HCT116 (cell line): ENCODE measurements around the gene ZNF18. TPM values are rescaled to one million over a fixed set of nuclear protein-coding genes. Genes with fewer than 3 reads are reported as not detected.

Experiments
- ATAC-seq: fragments of 200-7000 bp; cut with Tn5 transposase; 2 replicates; pipeline ENCODE4 v1.9.1; 2020; ENCODE audit warnings: mild to moderate bottlenecking, moderate library complexity
- BruUV-seq: library from RNA; stranded (reverse); fragments of 400-500 nt; replicated peaks from 2 replicates; lab custom pipeline; 2021; lab: Mats Ljungman, UMichigan
- CTCF ChIA-PET: fragments of 300-600 bp; sonication (Branson Sonifier 250); formaldehyde crosslinking; loops from one replicate; lab custom pipeline; 2021; ENCODE audit warnings: antibody characterized with exemption; lab: Charles Lee
- POLR2A ChIA-PET: fragments of 300-600, 350-600 bp; sonication (Branson Sonifier 250); formaldehyde crosslinking; loops from one replicate; lab custom pipeline; 2021; ENCODE audit warnings: antibody characterized with exemption; lab: Charles Lee
- RAD21 ChIA-PET, 2 experiments: fragments of 300-600 bp; sonication (Branson Sonifier 250); formaldehyde crosslinking; loops; one replicate each; lab custom pipeline; 2023; ENCODE audit warnings: low total read pairs in 2 of 2; ENCODE audit not compliant: uncharacterized antibody in 2 of 2, unreplicated experiment in 2 of 2, low non-redundant PET in 1 of 2; lab: Charles Lee
- DNase-seq: peaks from one replicate; pipeline ENCODE4 v3.0.0-alpha.2; 2010; ENCODE audit warnings: low read depth, low spot score
- H2AFZ ChIP-seq: fragments of 200-600 bp; shearing (Covaris generic), sonication (generic); 2 replicates; pipeline ENCODE4 v1.6.1; 2017; ENCODE audit warnings: low read depth, mixed run types, mixed read lengths, antibody characterized with exemption, low read length; ENCODE audit not compliant: poor library complexity, severe bottlenecking
- H3K27ac ChIP-seq: 2 replicates; pipeline ENCODE4 v1.5.1; 2012; ENCODE audit warnings: low read depth, low read length
- H3K27me3 ChIP-seq: fragments of 200-600 bp; sonication (generic); 2 replicates; pipeline ENCODE4 v1.6.1; 2016; ENCODE audit warnings: mixed run types, low read length, mixed read lengths; ENCODE audit not compliant: insufficient read depth
- H3K36me3 ChIP-seq, 2 experiments: fragments of 200-500 bp in 1 of 2; fragments of 200-600 bp in 1 of 2; sonication (Bioruptor generic) in 1 of 2; sonication (generic) in 1 of 2; 2 replicates each; pipeline versions ENCODE4 v1.5.1 to v1.6.1; 2014 to 2016; ENCODE audit warnings: low read length in 2 of 2, inconsistent platforms in 1 of 2, mixed read lengths in 1 of 2, mixed run types in 1 of 2; ENCODE audit not compliant: insufficient read depth in 2 of 2, control insufficient read depth in 1 of 2
- H3K4me1 ChIP-seq, 2 experiments: fragments of 200-600 bp in 1 of 2; sonication (generic) in 1 of 2; 2 replicates each; pipeline versions ENCODE4 v1.5.1 to v1.6.1; 2012 to 2017; ENCODE audit warnings: low read length in 2 of 2, inconsistent platforms in 1 of 2, mild to moderate bottlenecking in 1 of 2, mixed read lengths in 1 of 2, mixed run types in 1 of 2, moderate library complexity in 1 of 2; ENCODE audit not compliant: insufficient read depth in 2 of 2, control insufficient read depth in 1 of 2
- H3K4me2 ChIP-seq: fragments of 200-600 bp; sonication (generic); 2 replicates; pipeline ENCODE4 v1.6.1; 2017; ENCODE audit warnings: mixed run types, low read length, mixed read lengths
- H3K4me3 ChIP-seq, 2 experiments: fragments of 200-600 bp in 1 of 2; sonication (generic) in 1 of 2; replicated peaks in 1 of 2; 2 replicates each; pipeline ENCODE4 v1.5.1; 2011 to 2016; ENCODE audit warnings: low read length in 2 of 2, control low read depth in 1 of 2, low read depth in 1 of 2, mild to moderate bottlenecking in 1 of 2, mixed read lengths in 1 of 2, mixed run types in 1 of 2
- H3K79me2 ChIP-seq: fragments of 200-600 bp; sonication (generic); 2 replicates; pipeline ENCODE4 v1.6.1; 2017; ENCODE audit warnings: mild to moderate bottlenecking, mixed run types, low read length, moderate library complexity, mixed read lengths; ENCODE audit not compliant: insufficient read depth
- H3K9ac ChIP-seq: fragments of 200-600 bp; sonication (generic); 2 replicates; pipeline ENCODE4 v1.6.1; 2016; ENCODE audit warnings: low read length, mixed read lengths
- H3K9me2 ChIP-seq: fragments of 200-600 bp; sonication (generic), shearing (Covaris generic); 2 replicates; pipeline ENCODE4 v1.6.1; 2017; ENCODE audit warnings: mixed run types, mild to moderate bottlenecking, moderate library complexity; ENCODE audit not compliant: insufficient read depth
- H3K9me3 ChIP-seq, 2 experiments: fragments of 200-500 bp in 1 of 2; fragments of 200-600 bp in 1 of 2; sonication (Bioruptor generic) in 1 of 2; sonication (generic) in 1 of 2; 2 replicates each; pipeline ENCODE4 v1.6.1; 2014 to 2017; ENCODE audit warnings: low read length in 2 of 2, mixed read lengths in 2 of 2, inconsistent platforms in 1 of 2, low read depth in 1 of 2, mild to moderate bottlenecking in 1 of 2, mixed run types in 1 of 2, moderate library complexity in 1 of 2; ENCODE audit not compliant: control insufficient read depth in 1 of 2, insufficient read depth in 1 of 2
- H4K20me1 ChIP-seq: fragments of 200-600 bp; sonication (generic), shearing (Covaris generic); 2 replicates; pipeline ENCODE4 v1.6.1; 2017; ENCODE audit warnings: mixed run types, mild to moderate bottlenecking, moderate library complexity; ENCODE audit not compliant: insufficient read depth
- CEBPB ChIP-seq: IDR thresholded peaks from 2 replicates; pipeline ENCODE4 v1.6.1; 2012; ENCODE audit warnings: low read depth
- EGR1 ChIP-seq: IDR thresholded peaks from 2 replicates; pipeline ENCODE4 v1.6.1; 2012; ENCODE audit warnings: low read depth
- FOSL1 ChIP-seq: IDR thresholded peaks from 2 replicates; pipeline ENCODE4 v1.6.1; 2012; ENCODE audit warnings: low read depth
- JUND ChIP-seq: IDR thresholded peaks from 2 replicates; pipeline ENCODE4 v1.6.1; 2012
- POLR2AphosphoS5 ChIP-seq: IDR thresholded peaks from 2 replicates; pipeline ENCODE4 v1.6.1; 2011; ENCODE audit warnings: mild to moderate bottlenecking, low read depth, low read length, moderate library complexity
- SRF ChIP-seq: IDR thresholded peaks from 2 replicates; pipeline ENCODE4 v1.6.1; 2012; ENCODE audit warnings: low read depth
- TCF7L2 ChIP-seq: IDR thresholded peaks from 2 replicates; pipeline ENCODE4 v1.7.0; 2011; ENCODE audit warnings: borderline replicate concordance, inconsistent platforms; ENCODE audit not compliant: insufficient read depth, insufficient read length; ENCODE audit errors: extremely low read depth
- YY1 ChIP-seq: IDR thresholded peaks from 2 replicates; pipeline ENCODE4 v1.6.1; 2011; ENCODE audit warnings: low read length, low read depth, moderate library complexity, mild to moderate bottlenecking; ENCODE audit not compliant: insufficient replicate concordance; ENCODE audit errors: extremely low read depth
- ZNF274 ChIP-seq: fragments of 200-500 bp; sonication (Bioruptor generic); IDR thresholded peaks from 2 replicates; pipeline ENCODE4 v1.6.1; 2014; ENCODE audit warnings: mild to moderate bottlenecking, low read depth, low read length, inconsistent platforms
- intact Hi-C: fragments of 100-400 bp; cut with micrococcal nuclease; formaldehyde crosslinking; loops from 2 replicates; pipeline ENCODE4 v1.10.0; 2022
- total RNA-seq: library from RNA; stranded (reverse); gene quantifications from one replicate; pipeline ENCODE4 v1.2.1, GENCODE V29; 2021; ENCODE audit not compliant: unreplicated experiment
- TF ChIP-seq, protein P1 (sequence below): IDR thresholded peaks from 2 replicates; pipeline ENCODE4 v1.6.1; 2012; ENCODE audit warnings: low read depth
- TF ChIP-seq, protein P2 (sequence below): IDR thresholded peaks from 2 replicates; pipeline ENCODE4 v1.6.1; 2011; ENCODE audit warnings: mild to moderate bottlenecking, low read length, moderate library complexity; ENCODE audit not compliant: insufficient replicate concordance; ENCODE audit errors: extremely low read depth

Gene ZNF18
- total RNA-seq, 1 experiment from 2014 or later, result 6.2 TPM

DNA sequence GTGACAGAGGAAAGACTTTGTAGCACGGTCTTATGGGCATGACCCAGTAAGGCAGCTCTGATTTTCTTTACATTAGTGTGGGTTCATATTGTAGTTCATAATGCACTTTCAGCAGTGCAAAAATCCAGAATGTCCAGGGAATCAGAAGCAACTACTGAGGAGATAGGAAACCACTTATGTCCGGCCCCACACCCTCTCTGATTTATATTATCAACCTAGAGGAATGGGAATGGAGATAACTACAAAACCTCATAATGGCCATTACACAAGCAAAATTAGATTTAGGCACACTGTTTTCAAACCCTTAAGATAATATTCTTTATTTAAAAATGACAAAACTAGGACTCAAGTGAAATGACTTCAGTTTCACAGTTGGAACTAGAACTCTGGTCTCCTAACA lies 31.3 kb upstream of the ZNF18 start:
- Histone ChIP-seq H3K9me2 (no peaks in the 10 kb centered on the region), H3K9me3 (no peaks in the 10 kb centered on the region), H3K79me2 (peaks cover 100% of the 10 kb centered on the region), H2AFZ (no peak overlapping the region), H3K4me1 (peaks cover 15 to 26% of the 10 kb centered on the region in 2 experiments), H3K4me2 (no peak overlapping the region), H3K27me3 (no peaks in the 10 kb centered on the region), H3K9ac (no peak overlapping the region), H3K36me3 (peaks cover 0 to 4% of the 10 kb centered on the region in 2 experiments; a peak in 1 of 4 replicates), H4K20me1 (peaks cover 14% of the 10 kb centered on the region; the same call in 1 of the 2 replicates), H3K4me3 (no peak overlapping the region), H3K27ac (no peak overlapping the region)
- no TSS peak for BruUV-seq
- intact Hi-C loops, result no loop called here
- DNase-seq (no peak), ATAC-seq (no peak)
- no peak for TF ChIP-seq CEBPB
- TF ChIP-seq TCF7L2, result no peak
- TF ChIP-seq FOSL1, result no peak
- TF ChIP-seq YY1, result no peak
- TF ChIP-seq, protein P1, sequence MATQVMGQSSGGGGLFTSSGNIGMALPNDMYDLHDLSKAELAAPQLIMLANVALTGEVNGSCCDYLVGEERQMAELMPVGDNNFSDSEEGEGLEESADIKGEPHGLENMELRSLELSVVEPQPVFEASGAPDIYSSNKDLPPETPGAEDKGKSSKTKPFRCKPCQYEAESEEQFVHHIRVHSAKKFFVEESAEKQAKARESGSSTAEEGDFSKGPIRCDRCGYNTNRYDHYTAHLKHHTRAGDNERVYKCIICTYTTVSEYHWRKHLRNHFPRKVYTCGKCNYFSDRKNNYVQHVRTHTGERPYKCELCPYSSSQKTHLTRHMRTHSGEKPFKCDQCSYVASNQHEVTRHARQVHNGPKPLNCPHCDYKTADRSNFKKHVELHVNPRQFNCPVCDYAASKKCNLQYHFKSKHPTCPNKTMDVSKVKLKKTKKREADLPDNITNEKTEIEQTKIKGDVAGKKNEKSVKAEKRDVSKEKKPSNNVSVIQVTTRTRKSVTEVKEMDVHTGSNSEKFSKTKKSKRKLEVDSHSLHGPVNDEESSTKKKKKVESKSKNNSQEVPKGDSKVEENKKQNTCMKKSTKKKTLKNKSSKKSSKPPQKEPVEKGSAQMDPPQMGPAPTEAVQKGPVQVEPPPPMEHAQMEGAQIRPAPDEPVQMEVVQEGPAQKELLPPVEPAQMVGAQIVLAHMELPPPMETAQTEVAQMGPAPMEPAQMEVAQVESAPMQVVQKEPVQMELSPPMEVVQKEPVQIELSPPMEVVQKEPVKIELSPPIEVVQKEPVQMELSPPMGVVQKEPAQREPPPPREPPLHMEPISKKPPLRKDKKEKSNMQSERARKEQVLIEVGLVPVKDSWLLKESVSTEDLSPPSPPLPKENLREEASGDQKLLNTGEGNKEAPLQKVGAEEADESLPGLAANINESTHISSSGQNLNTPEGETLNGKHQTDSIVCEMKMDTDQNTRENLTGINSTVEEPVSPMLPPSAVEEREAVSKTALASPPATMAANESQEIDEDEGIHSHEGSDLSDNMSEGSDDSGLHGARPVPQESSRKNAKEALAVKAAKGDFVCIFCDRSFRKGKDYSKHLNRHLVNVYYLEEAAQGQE, result no peak
- TF ChIP-seq, protein P2, sequence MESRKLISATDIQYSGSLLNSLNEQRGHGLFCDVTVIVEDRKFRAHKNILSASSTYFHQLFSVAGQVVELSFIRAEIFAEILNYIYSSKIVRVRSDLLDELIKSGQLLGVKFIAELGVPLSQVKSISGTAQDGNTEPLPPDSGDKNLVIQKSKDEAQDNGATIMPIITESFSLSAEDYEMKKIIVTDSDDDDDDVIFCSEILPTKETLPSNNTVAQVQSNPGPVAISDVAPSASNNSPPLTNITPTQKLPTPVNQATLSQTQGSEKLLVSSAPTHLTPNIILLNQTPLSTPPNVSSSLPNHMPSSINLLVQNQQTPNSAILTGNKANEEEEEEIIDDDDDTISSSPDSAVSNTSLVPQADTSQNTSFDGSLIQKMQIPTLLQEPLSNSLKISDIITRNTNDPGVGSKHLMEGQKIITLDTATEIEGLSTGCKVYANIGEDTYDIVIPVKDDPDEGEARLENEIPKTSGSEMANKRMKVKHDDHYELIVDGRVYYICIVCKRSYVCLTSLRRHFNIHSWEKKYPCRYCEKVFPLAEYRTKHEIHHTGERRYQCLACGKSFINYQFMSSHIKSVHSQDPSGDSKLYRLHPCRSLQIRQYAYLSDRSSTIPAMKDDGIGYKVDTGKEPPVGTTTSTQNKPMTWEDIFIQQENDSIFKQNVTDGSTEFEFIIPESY, result no peak
- no peak for TF ChIP-seq POLR2AphosphoS5
- no peak for TF ChIP-seq JUND
- no peak for TF ChIP-seq EGR1
- no peak for TF ChIP-seq SRF
- no peak for TF ChIP-seq ZNF274
- CTCF ChIA-PET, result no interaction called here
- POLR2A ChIA-PET, result no interaction called here
- RAD21 ChIA-PET, result no interaction called here
